GM19372 (cell line): Measurements from ENCODE around the gene PAQR8.
"Not testable (repeated sequence)": the region's sequence is repeated elsewhere in the genome, so short reads cannot be mapped to it uniquely, and the experiment has no call there.

Experiments
- ATAC-seq: cut with Tn5 transposase; IDR thresholded peaks from one replicate; pipeline ENCODE4 v1.9.1; 2021; ENCODE audit warnings: mild to moderate bottlenecking, low read depth, moderate library complexity; ENCODE audit not compliant: unreplicated experiment

Gene PAQR8

GRCh38 chr6:52374247-52374646 is 12.3 kb downstream of the PAQR8 start:
- no peak for ATAC-seq

- ATAC-seq, result no peak
Measured at GRCh38 chr6:52375780-52376556, 14.0 kb downstream of the PAQR8 start.

- no peak for ATAC-seq
Measured at GRCh38 chr6:52376763-52377162, 14.8 kb downstream of the PAQR8 start.

- ATAC-seq, result no peak
Measured at GRCh38 chr6:52377538-52378221, 15.7 kb downstream of the PAQR8 start.

- ATAC-seq, result no peak
Measured at GRCh38 chr6:52381249-52381648, 19.3 kb downstream of the PAQR8 start.

- no peak for ATAC-seq
Measured at GRCh38 chr6:52384145-52384766, 22.3 kb downstream of the PAQR8 start.

GRCh38 chr6:52385074-52385473 is 23.1 kb downstream of the PAQR8 start:
- ATAC-seq, result no peak

GRCh38 chr6:52388119-52388518 is 26.2 kb downstream of the PAQR8 start:
- ATAC-seq, result not testable (repeated sequence)

GRCh38 chr6:52388790-52389189 is 26.8 kb downstream of the PAQR8 start:
- ATAC-seq, result no peak

GRCh38 chr6:52389264-52389625 is 27.3 kb downstream of the PAQR8 start:
- ATAC-seq, result no peak

GRCh38 chr6:52389626-52390360 is 27.8 kb downstream of the PAQR8 start:
- peak; percentile 55 for ATAC-seq

GRCh38 chr6:52390361-52390727 is 28.4 kb downstream of the PAQR8 start:
- ATAC-seq, result peak; percentile 34

- ATAC-seq, result no peak
Measured at GRCh38 chr6:52391599-52391998, 29.6 kb downstream of the PAQR8 start.

- ATAC-seq, result no peak
Measured at GRCh38 chr6:52392944-52393343, 31.0 kb downstream of the PAQR8 start.

- no peak for ATAC-seq
Measured at GRCh38 chr6:52393780-52394179, 31.8 kb downstream of the PAQR8 start.

GRCh38 chr6:52394251-52394666 is 32.3 kb downstream of the PAQR8 start:
- peak; percentile 53 for ATAC-seq

GRCh38 chr6:52395969-52396368 is 34.0 kb downstream of the PAQR8 start:
- no peak for ATAC-seq

GRCh38 chr6:52399511-52400312 is 37.8 kb downstream of the PAQR8 start:
- ATAC-seq, result no peak

- ATAC-seq, result no peak
Measured at GRCh38 chr6:52400313-52401041, 38.5 kb downstream of the PAQR8 start.

- ATAC-seq, result no peak
Measured at GRCh38 chr6:52403086-52403485, 41.1 kb downstream of the PAQR8 start.
